H9 (cell line): ENCODE data around the gene ALX3. TPM values are rescaled to one million over a fixed set of nuclear protein-coding genes. Genes with fewer than 3 reads are reported as not detected.

ENCODE experiments used
- DNase-seq: peaks from one replicate; pipeline ENCODE4 v3.0.0-alpha.2; 2017
- H2AFZ ChIP-seq: one replicate; pipeline ENCODE4 v1.6.1; 2013; ENCODE audit warnings: mild to moderate bottlenecking, low read length, control low read depth, moderate library complexity
- H2AK5ac ChIP-seq: 2 replicates; pipeline ENCODE4 v1.6.1; 2013; ENCODE audit warnings: low read length, control low read depth, mixed read lengths; ENCODE audit not compliant: insufficient read length
- H2BK120ac ChIP-seq: one replicate; pipeline ENCODE4 v1.6.1; 2013; ENCODE audit warnings: low read depth, mild to moderate bottlenecking, low read length, control low read depth, inconsistent platforms; ENCODE audit not compliant: poor library complexity, severe bottlenecking
- H2BK12ac ChIP-seq: 2 replicates; pipeline ENCODE4 v1.6.1; 2013; ENCODE audit warnings: low read length, control low read depth, mixed read lengths, low read depth; ENCODE audit not compliant: insufficient read length
- H2BK15ac ChIP-seq: 2 replicates; pipeline ENCODE4 v1.6.1; 2013; ENCODE audit warnings: low read depth, low read length, control low read depth
- H2BK20ac ChIP-seq: one replicate; pipeline ENCODE4 v1.6.1; 2013; ENCODE audit warnings: low read depth, mild to moderate bottlenecking, low read length, control low read depth, inconsistent platforms; ENCODE audit not compliant: poor library complexity, severe bottlenecking
- H2BK5ac ChIP-seq: 2 replicates; pipeline ENCODE4 v1.6.1; 2013; ENCODE audit warnings: low read length, control low read depth, mixed read lengths; ENCODE audit not compliant: insufficient read length
- H3K14ac ChIP-seq: 2 replicates; pipeline ENCODE4 v1.6.1; 2013; ENCODE audit warnings: low read length, control low read depth; ENCODE audit not compliant: insufficient read depth
- H3K18ac ChIP-seq: 2 replicates; pipeline ENCODE4 v1.6.1; 2013; ENCODE audit warnings: low read depth, mild to moderate bottlenecking, mixed read lengths, low read length, control low read depth; ENCODE audit not compliant: insufficient read length
- H3K23ac ChIP-seq: 2 replicates; pipeline ENCODE4 v1.6.1; 2013; ENCODE audit warnings: low read length, control low read depth, mixed read lengths, low read depth; ENCODE audit not compliant: insufficient read length
- H3K23me2 ChIP-seq: 2 replicates; pipeline ENCODE4 v1.6.1; 2013; ENCODE audit warnings: low read depth, mild to moderate bottlenecking, mixed read lengths, low read length, control low read depth; ENCODE audit not compliant: insufficient read length, poor library complexity, severe bottlenecking
- H3K27ac ChIP-seq: 2 replicates; pipeline ENCODE4 v1.5.1; 2013; ENCODE audit warnings: low read length, control low read depth, mixed read lengths, low read depth; ENCODE audit not compliant: insufficient read length
- H3K27me3 ChIP-seq: 2 replicates; pipeline ENCODE4 v1.6.1; 2013; ENCODE audit warnings: low read length, control low read depth, inconsistent platforms; ENCODE audit not compliant: insufficient read depth
- H3K4ac ChIP-seq: 2 replicates; pipeline ENCODE4 v1.6.1; 2013; ENCODE audit warnings: low read depth, mild to moderate bottlenecking, control low read depth, inconsistent platforms, low read length, moderate library complexity
- H3K4me1 ChIP-seq: 2 replicates; pipeline ENCODE4 v1.6.1; 2013; ENCODE audit warnings: low read length, control low read depth, inconsistent platforms; ENCODE audit not compliant: insufficient read depth
- H3K4me2 ChIP-seq: 2 replicates; pipeline ENCODE4 v1.6.1; 2013; ENCODE audit warnings: low read length, control low read depth, mixed read lengths; ENCODE audit not compliant: insufficient read length, insufficient read depth
- H3K56ac ChIP-seq: 2 replicates; pipeline ENCODE4 v1.6.1; 2013; ENCODE audit warnings: low read depth, mild to moderate bottlenecking, mixed read lengths, low read length, control low read depth; ENCODE audit not compliant: insufficient read length
- H3K79me1 ChIP-seq: 2 replicates; pipeline ENCODE4 v1.6.1; 2013; ENCODE audit warnings: low read depth, mild to moderate bottlenecking, moderate library complexity, low read length, control low read depth, inconsistent platforms; ENCODE audit not compliant: insufficient read depth, poor library complexity, severe bottlenecking
- H3K79me2 ChIP-seq: 2 replicates; pipeline ENCODE4 v1.6.1; 2013; ENCODE audit warnings: low read length, control low read depth, inconsistent platforms; ENCODE audit not compliant: insufficient read depth
- H3K9ac ChIP-seq: 2 replicates; pipeline ENCODE4 v1.6.1; 2013; ENCODE audit warnings: low read length, control low read depth, mixed read lengths; ENCODE audit not compliant: insufficient read length; ENCODE audit errors: extremely low read depth
- H3K9me3 ChIP-seq: one replicate; pipeline ENCODE4 v1.6.1; 2013; ENCODE audit warnings: low read depth, low read length, inconsistent platforms; ENCODE audit not compliant: control insufficient read depth
- H3T11ph ChIP-seq: one replicate; pipeline ENCODE4 v1.6.1; 2013; ENCODE audit warnings: mild to moderate bottlenecking, low read length, control low read depth, inconsistent platforms
- H4K20me1 ChIP-seq: one replicate; pipeline ENCODE4 v1.6.1; 2013; ENCODE audit not compliant: control insufficient read depth, insufficient read length, insufficient read depth
- H4K5ac ChIP-seq: 2 replicates; pipeline ENCODE4 v1.6.1; 2013; ENCODE audit warnings: low read depth, mild to moderate bottlenecking, mixed read lengths, low read length, control low read depth; ENCODE audit not compliant: insufficient read length
- H4K8ac ChIP-seq: replicated peaks from 2 replicates; pipeline ENCODE4 v1.6.1; 2013; ENCODE audit warnings: low read length, control low read depth, mixed read lengths, low read depth; ENCODE audit not compliant: insufficient read length
- H4K91ac ChIP-seq: 2 replicates; pipeline ENCODE4 v1.6.1; 2013; ENCODE audit warnings: low read depth, mild to moderate bottlenecking, moderate library complexity, mixed read lengths, low read length, control low read depth; ENCODE audit not compliant: insufficient read length
- H3K27ac Mint-ChIP-seq, 3 experiments: 2 replicates in 2 of 3; 3 replicates in 1 of 3; pipeline ENCODE4 v1.8.0; 2020 to 2021; ENCODE audit warnings: mixed read lengths in 3 of 3, mild to moderate bottlenecking in 1 of 3, moderate library complexity in 1 of 3
- H3K27me3 Mint-ChIP-seq: 2 replicates; pipeline ENCODE4 v1.8.0; 2021; ENCODE audit warnings: low read depth, mild to moderate bottlenecking, moderate library complexity, mixed read lengths
- H3K36me3 Mint-ChIP-seq, 3 experiments: 2 replicates in 2 of 3; 3 replicates in 1 of 3; pipeline ENCODE4 v1.8.0; 2020 to 2021; ENCODE audit warnings: low read depth in 3 of 3, mixed read lengths in 3 of 3; ENCODE audit not compliant: insufficient read depth in 1 of 3
- H3K4me1 Mint-ChIP-seq, 2 experiments: 2 replicates each; pipeline ENCODE4 v1.8.0; 2020; ENCODE audit warnings: mixed read lengths in 2 of 2
- H3K4me3 Mint-ChIP-seq, 2 experiments: 2 replicates in 1 of 2; 3 replicates in 1 of 2; pipeline ENCODE4 v1.8.0; 2020 to 2021; ENCODE audit warnings: mild to moderate bottlenecking in 2 of 2, mixed read lengths in 2 of 2, moderate library complexity in 1 of 2
- H3K9me3 Mint-ChIP-seq, 2 experiments: 2 replicates in 1 of 2; 3 replicates in 1 of 2; pipeline ENCODE4 v1.8.0; 2020; ENCODE audit warnings: mild to moderate bottlenecking in 2 of 2, mixed read lengths in 2 of 2, moderate library complexity in 1 of 2
- CTCF ChIP-seq: fragments of 200-600 bp; sonication (generic); conservative IDR thresholded peaks from 3 replicates; pipeline ENCODE4 v1.8.0; 2021; ENCODE audit warnings: antibody characterized with exemption, mild to moderate bottlenecking
- WGBS: extraction: QIAGEN DNeasy Blood & Tissue Kit; methylation state at CpG from one replicate; pipeline ENCODE4 v1.1.7; 2013; ENCODE audit warnings: missing lambda C conversion rate, low lambda C conversion rate, mixed read lengths; ENCODE audit not compliant: insufficient read length; ENCODE audit errors: extremely low coverage; 5-methylcytosine and 5-hydroxymethylcytosine counted together
- total RNA-seq: library from RNA; stranded (reverse); gene quantifications from 2 replicates; pipeline ENCODE4 v1.2.1, GENCODE V29; 2021

The ALX3 gene
- total RNA-seq, 1 experiment from 2014 or later: not detected

- Histone ChIP-seq H3T11ph (no peak overlapping the region), H4K20me1 (peaks cover 4% of the 10 kb centered on the region), H3K18ac (no peak overlapping the region), H3K79me1 (no peaks in the 10 kb centered on the region), H4K5ac (no peak overlapping the region), H4K8ac (no peak overlapping the region), H2BK5ac (no peak overlapping the region), H3K23ac (no peak overlapping the region), H3K27ac (no peak overlapping the region), H2BK20ac (no peak overlapping the region), H3K9me3 (no peaks in the 10 kb centered on the region), H2AK5ac (no peak overlapping the region), H3K23me2 (peaks cover 7% of the 10 kb centered on the region), H3K27me3 (peaks cover 49% of the 10 kb centered on the region), H3K79me2 (no peaks in the 10 kb centered on the region), H3K4me2 (no peak overlapping the region), H2AFZ (no peak overlapping the region), H3K56ac (no peak overlapping the region), H3K4me1 (no peaks in the 10 kb centered on the region; the same call in 1 of the 2 replicates), H4K91ac (no peak overlapping the region), H3K9ac (no peak overlapping the region), H2BK15ac (no peak overlapping the region), H2BK12ac (no peak overlapping the region), H2BK120ac (no peak overlapping the region), H3K14ac (no peak overlapping the region), H3K4ac (no peak overlapping the region)
- H3K4me1 Mint-ChIP-seq: peaks cover 10 to 14% of the 10 kb centered on the region in 2 experiments
- peaks cover 70% of the 10 kb centered on the region for H3K27me3 Mint-ChIP-seq
- peaks cover 0 to 3% of the 10 kb centered on the region in 2 experiments; a peak in 1 of 5 replicates for H3K9me3 Mint-ChIP-seq
- H3K4me3 Mint-ChIP-seq: no peak overlapping the region
- DNase-seq: no peak
- no peak for TF ChIP-seq CTCF
- no peak overlapping the region for H3K27ac Mint-ChIP-seq
- peaks cover 3 to 4% (median 4%) of the 10 kb centered on the region in 3 experiments; a peak in 6 of 7 replicates for H3K36me3 Mint-ChIP-seq
- WGBS: no CpG with 5 or more reads among the region's 5 CpGs
These were observed 4.6 kb downstream of the ALX3 start for GRCh38 chr1:110065841-110066240.
